G401 (cell line): ENCODE results near the gene ATP10A. TPM values are rescaled to one million over a fixed set of nuclear protein-coding genes. Genes with fewer than 3 reads are reported as not detected.
A peak's percentile ranks its signal among the peaks of the same experiment; 100 is the strongest.

Experiments used
- DNase-seq: peaks from one replicate; pipeline ENCODE4 v3.0.0-alpha.2; 2015; ENCODE audit warnings: low spot score
- in situ Hi-C: cut with HindIII; loops from 2 replicates; pipeline ENCODE4 v1.10.0; 2016; ENCODE audit warnings: low sequenced_read_pairs, mixed read lengths
- total RNA-seq: library from RNA; depleted of rRNA; stranded (reverse); fragments of >200 nt; shearing (Covaris generic); gene quantifications from 2 replicates; pipeline ENCODE4 v1.2.3, GENCODE V29; 2014

The ATP10A gene
- total RNA-seq, 1 experiment from 2014 or later = 14.1 TPM

DNA sequence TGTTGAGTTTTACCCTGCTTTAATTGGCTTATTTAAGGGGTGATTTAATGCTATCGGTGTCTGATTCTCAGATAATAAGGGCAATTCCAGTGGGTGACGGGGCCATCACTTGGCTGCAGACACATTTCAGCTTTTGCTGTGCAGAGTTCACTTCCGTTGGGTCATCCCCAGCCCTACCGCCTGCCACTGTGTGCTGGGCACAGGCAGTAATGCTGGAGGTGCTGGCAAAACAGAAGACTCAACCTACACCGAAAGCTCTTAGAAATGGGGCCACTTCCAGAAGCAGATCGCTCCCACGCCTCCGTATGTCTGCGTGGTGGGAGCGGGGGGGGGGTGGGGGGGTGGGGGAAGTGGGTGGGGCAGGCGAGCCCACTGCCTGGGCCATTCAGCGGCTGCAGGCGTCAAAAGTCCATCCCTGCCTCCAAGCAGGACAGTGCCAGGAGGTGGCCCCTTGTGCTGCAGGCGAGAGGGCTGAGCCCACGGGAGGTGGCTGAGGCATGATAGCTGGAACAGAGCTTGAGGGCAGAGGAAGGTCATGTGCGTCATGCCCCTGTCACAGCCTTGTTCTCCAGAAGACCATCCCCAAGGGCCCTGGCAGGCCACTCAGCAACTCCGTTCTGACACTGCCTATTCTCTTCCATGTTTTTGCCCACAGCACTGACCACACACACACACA, 128.3 kb downstream of the ATP10A start:
- no peak for DNase-seq
- in situ Hi-C loops = no loop called here

DNA sequence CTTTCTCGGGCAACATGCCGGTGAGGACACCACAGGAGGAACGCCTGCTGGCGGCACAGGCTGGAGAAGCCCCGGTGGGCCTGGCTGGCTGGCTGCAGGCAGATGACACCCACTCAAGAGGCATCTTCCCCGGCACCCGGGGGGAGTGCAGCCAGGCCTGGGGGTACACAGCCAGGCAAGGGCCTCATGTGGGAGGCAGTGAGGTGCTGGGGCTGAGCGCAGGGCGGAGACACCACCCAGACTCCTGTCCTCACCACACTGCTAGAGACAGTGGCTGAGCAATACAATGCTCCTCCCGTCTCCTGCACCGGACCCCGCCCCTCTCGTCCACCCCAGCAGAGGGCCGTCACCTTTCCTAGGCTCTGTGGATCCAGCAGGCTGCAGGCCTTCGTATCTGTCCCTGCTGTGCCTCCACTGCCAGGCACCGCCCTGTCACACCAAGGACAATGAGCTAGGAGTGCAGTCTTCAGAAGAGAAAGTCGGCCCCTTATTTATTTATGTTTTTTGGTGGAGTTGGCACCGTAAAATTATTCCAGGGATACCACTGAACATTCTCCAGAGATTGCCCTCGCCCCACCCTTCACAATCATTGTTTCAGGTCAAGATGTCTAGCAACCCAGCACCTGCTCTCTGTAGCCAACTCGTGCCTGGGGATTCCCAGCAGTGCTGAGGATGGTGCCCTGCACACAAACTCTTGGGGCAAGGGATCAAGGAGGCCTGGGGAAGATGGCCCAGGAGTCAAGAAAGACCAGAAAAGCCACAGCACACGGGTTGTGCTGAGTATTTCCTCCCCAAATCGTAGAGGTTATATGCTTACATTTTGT, 129.1 kb downstream of the ATP10A start:
- DNase-seq = no peak
- in situ Hi-C loops = no loop called here

DNA sequence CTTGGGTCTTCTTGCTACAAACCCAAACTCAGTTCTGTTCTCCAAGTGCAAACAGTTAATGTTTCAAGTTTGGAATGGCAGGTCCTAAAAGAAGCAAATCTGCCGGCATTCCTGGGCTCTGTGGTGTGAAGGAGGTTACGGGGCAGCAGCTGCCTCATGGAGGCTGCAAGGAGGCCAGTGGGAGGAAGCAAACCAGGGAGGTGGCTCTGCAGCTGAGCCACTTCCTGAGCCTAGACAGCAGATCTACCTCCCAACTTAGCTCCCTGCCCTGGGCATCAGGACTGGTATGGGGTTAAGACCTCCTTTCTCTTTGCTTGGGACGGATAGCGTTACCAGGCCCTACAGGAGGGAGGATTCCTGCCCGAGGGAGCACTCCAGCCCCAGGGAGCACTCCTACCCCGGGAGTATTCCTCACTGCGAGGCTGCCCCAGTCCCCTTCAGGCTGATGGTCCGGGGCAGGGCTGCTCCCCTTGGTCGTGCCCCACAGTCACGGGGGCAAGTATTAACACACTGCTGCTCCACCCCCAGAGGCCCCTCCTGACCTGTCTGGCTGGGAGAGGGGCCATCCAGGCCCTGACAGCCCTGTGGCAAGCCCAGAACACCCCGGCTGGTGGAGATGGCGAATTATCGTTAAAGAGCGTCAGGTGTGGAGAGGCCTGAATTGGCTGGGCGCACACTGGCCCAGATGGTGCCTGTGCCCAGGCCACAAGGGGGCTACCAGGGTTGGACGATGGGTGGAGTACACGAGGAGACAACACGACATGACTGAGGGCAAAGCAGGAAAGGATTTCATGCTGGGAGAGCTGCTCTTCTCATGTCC, 129.9 kb downstream of the ATP10A start:
- in situ Hi-C loops = no loop called here
- no peak for DNase-seq

DNA sequence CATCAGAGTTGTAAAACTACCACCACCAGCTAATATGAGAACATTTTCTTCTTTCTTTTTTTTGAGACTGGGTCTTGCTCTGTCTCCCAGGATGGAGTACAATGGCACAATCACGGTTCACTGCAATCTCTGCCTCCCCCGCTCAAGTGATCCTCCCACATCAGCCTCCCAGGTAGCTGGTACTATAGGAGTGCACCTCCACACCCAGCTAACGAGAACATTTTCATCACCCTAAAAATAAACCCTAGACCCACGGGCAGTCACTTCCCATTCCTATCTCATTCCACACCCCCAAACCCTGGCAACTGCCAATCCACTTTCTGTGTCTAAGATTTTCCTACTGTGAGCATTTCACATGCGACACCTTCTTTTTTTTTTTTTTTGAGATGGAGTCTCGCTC, 130.9 kb downstream of the ATP10A start:
- in situ Hi-C loops = no loop called here

DNA sequence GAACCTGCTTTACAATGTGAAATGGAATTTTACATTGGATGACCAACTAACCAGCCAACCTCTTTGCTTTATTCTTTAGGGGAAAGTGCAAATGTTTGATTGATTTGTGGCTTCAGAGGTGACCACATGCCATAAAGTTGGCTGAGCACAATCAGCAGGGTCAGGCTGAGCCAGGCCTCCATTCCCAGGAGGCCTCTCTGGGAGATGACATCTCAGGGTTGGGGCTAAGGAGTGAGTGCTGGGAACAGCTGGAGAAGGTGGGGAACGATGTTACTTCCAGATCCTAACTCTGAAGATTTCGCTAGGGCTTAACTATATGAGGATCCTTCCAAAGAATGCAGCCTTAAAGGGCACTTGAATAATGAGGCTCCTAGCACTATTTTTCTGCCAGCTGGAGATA, 131.7 kb downstream of the ATP10A start:
- DNase-seq = no peak
- in situ Hi-C loops = no loop called here

More for the DNA sequence above, 130.9 kb downstream of the ATP10A start:
- DNase-seq = no peak

DNA sequence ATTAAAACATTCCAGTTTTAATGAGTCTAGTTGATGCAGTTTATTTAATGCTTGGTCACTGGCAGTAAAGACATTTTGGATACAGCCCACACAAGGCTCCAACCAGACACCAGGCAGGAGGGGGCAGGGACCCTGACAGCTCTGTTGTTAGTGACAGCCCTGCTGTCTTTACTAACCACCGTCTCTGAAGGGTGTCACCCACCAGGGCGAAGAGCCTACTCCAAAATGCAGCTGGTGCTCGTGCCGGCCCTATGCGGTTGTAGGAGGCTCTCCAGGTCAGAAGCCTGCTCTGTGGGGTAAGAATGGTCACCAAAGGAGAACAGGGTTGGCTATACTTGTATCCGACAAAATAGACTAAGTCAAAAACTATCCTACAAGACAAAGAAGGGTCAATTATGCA, 132.2 kb downstream of the ATP10A start:
- no peak for DNase-seq
- in situ Hi-C loops = no loop called here

DNA sequence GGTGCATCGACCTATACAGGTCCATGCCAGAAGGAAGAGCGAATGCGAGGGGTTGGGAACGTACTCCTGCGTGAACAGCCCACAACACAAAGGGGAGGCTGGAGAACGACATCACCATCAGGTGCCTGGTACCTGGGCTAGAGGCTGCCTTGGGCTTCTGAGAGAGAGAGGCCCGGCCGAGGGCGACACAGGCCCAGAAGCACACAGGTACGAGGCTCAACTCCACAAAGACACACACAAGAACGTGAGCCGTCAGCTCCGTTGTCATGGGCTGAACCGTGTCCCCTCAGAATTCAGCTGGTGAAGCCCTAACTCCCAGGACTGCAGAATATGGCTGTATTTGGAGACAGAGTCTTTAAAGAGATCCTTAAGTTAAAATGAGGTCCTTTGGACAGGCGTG, 134.3 kb downstream of the ATP10A start:
- in situ Hi-C loops = no loop called here
- DNase-seq = no peak

DNA sequence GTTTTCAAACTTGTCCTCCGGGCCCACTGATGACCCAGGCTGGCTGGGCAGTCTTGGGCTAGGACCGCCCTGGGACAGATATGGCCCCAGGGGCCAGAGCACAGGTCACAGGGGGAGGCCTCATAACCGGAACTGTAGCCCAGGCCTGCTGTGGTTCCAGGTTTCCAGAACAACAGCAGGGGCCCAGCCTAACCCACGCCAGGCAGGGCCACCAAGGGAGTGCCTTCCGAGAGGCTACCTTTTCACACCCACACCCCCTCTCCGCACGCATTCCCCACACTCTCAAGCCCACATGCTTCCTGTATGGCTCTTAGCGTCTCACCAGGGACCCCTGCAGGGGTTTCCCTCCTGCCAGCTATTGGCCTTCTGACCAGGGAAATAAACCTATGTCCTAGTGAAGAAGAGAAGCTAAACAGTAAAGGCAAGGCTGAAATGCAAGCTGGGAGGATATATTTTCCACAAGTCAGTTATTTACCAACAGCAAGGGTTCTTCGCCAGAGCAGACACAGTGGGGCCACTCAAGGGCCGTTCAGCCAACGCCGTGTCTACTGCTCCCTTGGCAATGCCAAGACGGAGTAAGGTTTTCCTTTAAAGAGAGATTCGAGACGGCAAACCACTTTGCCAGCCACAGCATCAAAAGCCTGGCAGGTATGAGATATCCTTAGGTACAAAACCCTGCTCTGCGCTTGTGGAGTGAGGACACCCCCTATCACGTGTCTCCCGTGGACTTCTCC, 135.1 kb downstream of the ATP10A start:
- no peak for DNase-seq
- in situ Hi-C loops = no loop called here

DNA sequence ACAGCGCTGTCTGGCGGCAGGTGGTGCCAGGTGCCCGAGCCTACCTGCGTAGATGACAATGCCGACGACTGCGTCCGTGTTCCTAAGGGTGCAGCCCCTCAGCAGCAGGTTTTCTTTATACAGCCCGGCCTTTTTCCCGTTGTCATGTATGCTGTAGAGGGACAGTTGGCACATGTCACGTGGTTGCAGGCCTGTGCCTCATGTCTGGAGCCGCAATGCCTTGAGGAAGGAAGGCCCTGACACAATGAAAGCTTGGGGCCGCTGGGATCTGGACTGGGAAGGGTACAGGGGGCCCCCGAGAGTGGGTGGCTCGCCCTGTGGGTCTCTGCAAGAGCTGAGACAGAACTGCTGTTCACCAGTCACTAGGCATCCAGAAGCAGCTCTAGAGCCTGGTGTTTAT, 136.0 kb downstream of the ATP10A start:
- no peak for DNase-seq

DNA sequence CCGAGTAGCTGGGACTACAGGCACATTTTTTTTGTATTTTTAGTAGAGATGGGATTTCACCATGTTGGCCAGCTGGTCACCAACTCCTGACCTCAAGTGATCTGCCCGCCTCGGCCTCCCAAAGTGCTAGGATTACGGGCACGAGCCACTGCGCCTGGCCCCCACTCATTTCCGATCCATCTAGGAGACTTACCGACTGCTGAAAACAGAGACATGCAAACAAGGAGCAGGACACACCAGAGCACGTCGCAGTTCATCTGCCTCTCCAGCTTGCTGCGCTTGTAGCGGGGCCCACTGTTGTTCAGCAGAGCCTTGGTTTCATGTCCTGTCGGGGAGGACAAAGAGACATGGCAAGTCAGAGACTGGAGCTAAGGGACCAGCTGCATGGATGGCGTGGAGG, 137.4 kb downstream of the ATP10A start:
- no peak for DNase-seq
- in situ Hi-C loops = no loop called here

More for the DNA sequence above, 136.0 kb downstream of the ATP10A start:
- in situ Hi-C loops = no loop called here

DNA sequence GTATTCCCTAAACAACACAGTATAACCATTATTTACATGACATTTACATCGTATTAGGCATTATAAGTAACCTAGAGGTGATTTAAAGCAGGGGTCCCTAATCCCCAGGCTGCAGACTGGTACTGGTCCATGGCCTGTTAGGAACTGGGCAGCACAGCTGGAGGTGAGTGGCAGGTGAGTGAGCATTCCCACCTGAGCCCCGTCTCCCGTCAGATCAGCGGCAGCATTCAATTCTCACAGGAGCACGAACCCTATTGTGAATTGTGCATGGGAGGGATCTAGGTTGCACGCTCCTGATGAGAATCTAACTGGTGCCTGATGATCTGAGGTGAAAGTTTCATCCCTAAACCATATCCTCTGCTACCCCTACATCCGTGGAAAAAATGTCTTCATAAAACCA, 138.2 kb downstream of the ATP10A start:
- in situ Hi-C loops = no loop called here
- no peak for DNase-seq

DNA sequence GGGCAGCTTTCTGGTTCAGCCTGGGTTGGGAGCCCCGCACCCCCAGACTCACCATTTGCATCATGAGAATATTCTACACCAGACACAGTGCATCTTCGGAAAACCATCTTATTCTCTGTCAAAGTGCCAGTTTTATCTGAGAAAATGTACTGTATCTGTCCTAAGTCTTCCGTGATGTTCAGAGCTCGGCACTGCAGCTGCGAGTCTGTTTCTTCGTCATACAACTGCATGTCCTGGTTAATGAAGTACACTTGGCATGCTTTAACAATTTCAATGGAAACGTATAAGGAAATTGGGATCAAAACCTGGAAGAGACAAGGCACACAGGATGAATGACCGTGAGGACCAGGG, 141.5 kb downstream of the ATP10A start:
- in situ Hi-C loops = no loop called here

DNA sequence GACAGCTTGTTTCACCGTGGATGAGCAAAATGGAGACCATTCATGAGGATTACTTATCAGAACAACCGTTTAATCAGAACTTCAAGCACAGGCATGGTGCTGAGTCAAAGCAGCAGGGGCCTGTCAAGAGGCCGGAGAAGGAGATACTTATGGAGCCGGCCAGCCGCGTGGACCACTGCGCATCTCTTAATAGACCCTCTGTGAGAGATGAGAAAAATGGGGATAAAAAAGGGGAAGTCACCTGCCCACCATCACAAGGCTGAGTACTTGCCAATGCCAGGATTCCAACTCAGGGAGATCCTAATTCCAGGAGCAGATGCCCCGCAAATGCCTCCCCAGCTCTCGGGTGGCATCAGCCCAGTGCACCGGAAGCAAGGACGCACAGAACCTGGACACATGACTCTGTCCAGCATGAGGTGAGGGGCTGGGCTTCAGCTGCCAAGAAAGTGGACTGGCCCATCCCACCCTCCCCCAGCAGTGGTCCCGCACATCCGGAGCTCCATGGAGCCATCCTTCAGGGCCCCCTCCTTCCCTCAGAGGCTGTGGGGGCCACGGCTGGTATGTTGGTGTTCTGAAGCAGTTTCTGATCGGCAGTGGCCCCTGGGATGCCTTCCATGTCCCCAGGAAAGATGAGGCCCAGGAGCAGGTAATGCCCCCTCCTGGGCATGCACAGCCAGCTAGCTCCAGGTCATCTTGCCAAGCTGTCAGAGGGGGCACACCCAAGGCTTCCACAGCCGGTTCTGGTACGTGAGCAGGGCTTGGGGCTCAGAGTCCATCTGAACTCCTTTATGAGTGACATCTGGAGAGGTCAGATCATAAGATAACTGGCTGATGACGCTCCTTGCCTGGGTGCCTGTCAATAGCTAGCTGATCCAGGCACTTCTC, 143.8 kb downstream of the ATP10A start:
- in situ Hi-C loops = no loop called here
- no peak for DNase-seq

More for the DNA sequence above, 141.5 kb downstream of the ATP10A start:
- no peak for DNase-seq

DNA sequence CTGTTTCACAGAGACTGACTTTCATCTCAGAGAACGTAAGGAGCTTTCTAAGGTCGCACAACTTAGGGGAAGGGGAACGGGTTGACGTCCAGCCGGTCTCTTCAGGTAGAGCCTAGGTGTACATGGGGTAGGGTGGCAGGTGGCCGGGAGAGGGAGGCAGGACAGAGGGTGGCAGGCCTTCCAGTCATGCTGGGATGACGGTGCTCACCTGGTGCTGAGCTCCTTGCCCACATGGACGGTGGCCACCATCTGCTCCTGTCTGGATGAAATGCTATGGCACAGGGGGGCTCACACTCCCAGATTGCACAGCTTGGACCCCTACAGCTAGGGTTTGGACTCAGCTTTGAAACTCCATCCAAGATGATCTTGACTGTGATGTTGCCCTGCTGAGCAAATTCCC, 144.5 kb downstream of the ATP10A start:
- peak; percentile 54 for DNase-seq
- in situ Hi-C loops = no loop called here

DNA sequence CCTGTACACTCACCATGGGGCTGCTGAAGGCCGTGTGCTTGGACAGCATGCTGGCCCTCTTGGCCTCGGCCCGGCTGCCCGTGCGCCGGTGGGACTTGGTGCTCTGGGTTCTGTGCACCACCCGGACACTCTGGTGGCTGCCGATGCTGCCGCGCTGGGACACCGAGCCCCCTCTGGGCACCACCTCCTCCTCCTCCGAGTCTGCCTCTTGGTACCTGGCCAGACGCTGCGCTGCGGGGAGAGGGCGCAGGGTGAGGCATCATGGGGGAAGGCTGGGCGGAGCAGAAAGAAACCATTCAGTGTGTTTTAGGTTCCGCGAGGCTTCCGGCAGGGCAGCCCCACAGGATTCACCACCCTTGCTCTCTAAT, 145.0 kb downstream of the ATP10A start:
- in situ Hi-C loops = no loop called here
- no peak for DNase-seq

DNA sequence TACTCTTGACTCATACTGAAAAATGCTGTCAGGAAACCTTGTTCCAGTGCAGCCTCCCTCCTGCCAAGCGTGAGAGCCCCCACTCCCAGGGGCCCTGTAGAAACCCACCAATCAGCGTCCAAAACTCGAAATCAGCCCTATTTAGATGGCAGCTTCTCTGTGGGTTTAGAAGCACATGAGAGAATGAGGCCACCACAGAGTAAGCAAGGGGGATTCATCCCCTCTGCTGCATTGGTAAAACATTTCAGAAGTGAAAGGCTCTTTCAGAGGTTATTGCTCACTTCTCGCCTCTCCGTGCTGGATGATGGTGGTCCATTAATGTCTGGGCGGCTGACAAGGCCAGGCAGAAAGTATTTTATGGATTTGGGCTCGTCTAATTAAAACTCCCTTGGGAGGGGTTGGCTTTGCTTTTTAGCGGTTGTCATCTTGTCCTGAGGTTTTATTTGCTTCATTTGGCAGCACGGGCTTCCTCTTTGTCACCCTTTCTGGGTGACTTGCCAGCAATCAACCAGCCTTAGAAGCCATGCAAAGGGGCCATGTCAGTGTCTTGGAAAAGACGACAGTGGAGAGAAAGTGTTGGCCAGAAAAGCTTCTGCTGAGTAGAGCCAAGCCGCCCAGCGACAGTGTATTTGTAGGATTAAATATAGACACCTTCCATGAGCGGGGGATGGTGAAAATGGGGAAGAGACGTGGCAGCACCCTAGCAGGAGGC, 145.5 kb downstream of the ATP10A start:
- peak; percentile 58 for DNase-seq
- in situ Hi-C loops = no loop called here

DNA sequence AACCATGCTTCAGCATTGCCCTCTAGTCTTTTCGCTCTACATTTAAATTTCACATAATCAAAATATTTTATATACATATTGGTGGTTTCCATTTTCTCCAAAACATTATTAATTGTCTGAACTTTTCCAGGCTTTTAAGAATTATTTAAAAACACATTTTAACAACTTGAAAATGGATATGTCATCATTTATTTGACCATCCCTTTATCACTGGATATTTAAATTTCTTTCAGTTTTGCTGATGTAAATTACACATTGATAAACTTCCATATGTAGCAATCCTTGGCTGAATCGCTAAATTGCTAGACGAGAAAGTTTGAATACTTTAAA, 146.0 kb downstream of the ATP10A start:
- in situ Hi-C loops = no loop called here

More for the DNA sequence above, 146.0 kb downstream of the ATP10A start:
- DNase-seq = no peak
